ENCODE measurements around the gene ELANE. TPM values are rescaled to one million over a fixed set of nuclear protein-coding genes. Genes with fewer than 3 reads are reported as not detected.
A peak's percentile ranks its signal among the peaks of the same experiment; 100 is the strongest.

The ELANE gene
- total and polyA plus RNA-seq, 2 experiments from 2014 or later = 0.81 to 0.83 TPM

DNA sequence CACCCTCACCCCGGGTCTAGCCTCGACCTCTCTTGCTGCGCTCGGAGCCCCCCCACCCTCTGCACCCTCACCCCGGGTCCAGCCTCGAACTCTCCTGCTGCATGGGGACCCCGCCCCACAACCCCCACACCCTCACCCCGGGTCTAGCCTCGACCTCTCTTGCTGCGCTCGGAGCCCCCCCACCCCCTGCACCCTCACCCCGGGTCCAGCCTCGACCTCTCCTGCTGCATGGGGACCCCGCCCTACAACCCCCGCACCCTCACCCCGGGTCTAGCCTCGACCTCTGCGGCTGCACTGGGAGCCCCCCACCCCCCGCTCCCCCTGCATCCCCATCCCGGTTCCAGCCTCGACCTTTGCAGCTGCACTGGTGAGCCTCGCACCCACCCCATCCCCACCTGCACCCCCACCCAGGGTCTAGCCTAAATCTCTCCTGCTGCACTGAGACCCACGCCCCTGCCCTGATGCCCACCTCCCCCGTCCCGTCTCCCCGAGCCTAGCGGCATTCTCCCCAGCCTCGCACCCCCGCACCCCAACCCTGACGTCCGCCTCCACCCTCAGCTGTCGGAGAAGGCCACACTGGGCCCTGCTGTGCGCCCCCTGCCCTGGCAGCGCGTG lies 9.1 kb downstream of the ELANE start:
- Histone ChIP-seq H2AFZ (no peak overlapping the region), H3K4me3 (no peak overlapping the region), H3K9me3 (ENCODE audit: low read depth) (no peaks in the 10 kb centered on the region), H3K79me2 (no peaks in the 10 kb centered on the region), H3K9me2 (replicated peaks; ENCODE audit: insufficient read depth) (no peaks in the 10 kb centered on the region), H3K27ac (no peak overlapping the region), H3K27me3 (no peaks in the 10 kb centered on the region), H3K4me1 (ENCODE audit: insufficient read depth) (peaks cover 5% of the 10 kb centered on the region), H4K20me1 (ENCODE audit: insufficient read depth, poor library complexity, severe bottlenecking) (no peaks in the 10 kb centered on the region), H3K4me2 (peak overlapping the region; percentile 84), H3K36me3 (replicated peaks; ENCODE audit: insufficient read depth, low read depth) (no peaks in the 10 kb centered on the region)
- no peak for DNase-seq (ENCODE audit: low spot score)
- 47% methylated on average over 4 of the region's 35 CpGs for WGBS (ENCODE audit: low lambda C conversion rate, missing lambda C conversion rate)
- TF ChIP-seq EZH2 (IDR thresholded peaks at IDR 0.05; ENCODE audit: borderline replicate concordance) (no peak), CTCF (IDR thresholded peaks at IDR 0.05; ENCODE audit: poor library complexity) (no peak), EZH2phosphoT487 (IDR thresholded peaks at IDR 0.05; ENCODE audit: low read depth, severe bottlenecking, unreplicated experiment) (no peak)

DNA sequence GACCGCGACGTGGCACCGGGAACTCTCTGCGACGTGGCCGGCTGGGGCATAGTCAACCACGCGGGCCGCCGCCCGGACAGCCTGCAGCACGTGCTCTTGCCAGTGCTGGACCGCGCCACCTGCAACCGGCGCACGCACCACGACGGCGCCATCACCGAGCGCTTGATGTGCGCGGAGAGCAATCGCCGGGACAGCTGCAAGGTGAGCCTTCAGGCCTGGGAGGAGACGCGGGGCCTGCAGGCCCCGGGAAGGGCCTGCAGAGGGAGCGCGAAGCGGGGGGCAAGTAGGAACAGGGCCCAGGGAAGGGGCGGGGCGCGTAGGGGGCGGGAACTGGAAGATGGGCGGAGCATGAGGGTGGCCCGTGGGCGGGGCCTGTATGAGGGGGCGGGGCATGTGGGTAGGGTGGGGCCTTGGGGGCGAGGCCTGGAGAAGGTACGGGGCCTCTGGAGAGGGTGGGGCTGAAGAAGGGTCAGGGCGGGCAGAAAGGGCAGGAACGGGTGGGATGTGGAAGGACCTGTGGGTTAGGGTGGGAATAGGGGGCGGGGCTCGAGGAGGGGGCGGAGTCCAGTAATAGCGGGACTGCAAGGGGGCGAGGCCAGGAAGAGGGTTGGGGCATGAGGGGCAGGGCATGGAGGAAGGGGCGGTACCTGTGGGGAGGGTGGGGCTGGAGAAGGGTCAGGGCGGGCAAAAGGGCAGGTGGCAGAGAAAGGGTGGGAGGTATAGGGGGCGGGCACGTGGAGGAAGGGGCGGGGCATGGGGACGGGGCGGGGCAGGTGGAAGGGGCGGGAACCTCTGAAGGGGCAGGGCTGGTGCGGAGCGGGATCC lies 9.9 kb downstream of the ELANE start:
- Histone ChIP-seq H3K4me1 (ENCODE audit: insufficient read depth) (peaks cover 5% of the 10 kb centered on the region), H3K9me3 (ENCODE audit: low read depth) (no peaks in the 10 kb centered on the region), H3K79me2 (no peaks in the 10 kb centered on the region), H3K4me3 (no peak overlapping the region), H3K4me2 (peak overlapping the region; percentile 46), H4K20me1 (ENCODE audit: insufficient read depth, poor library complexity, severe bottlenecking) (no peaks in the 10 kb centered on the region), H3K9me2 (replicated peaks; ENCODE audit: insufficient read depth) (no peaks in the 10 kb centered on the region), H3K36me3 (replicated peaks; ENCODE audit: insufficient read depth, low read depth) (no peaks in the 10 kb centered on the region), H3K27ac (no peak overlapping the region), H3K27me3 (no peaks in the 10 kb centered on the region), H2AFZ (no peak overlapping the region)
- peak; percentile 57 for DNase-seq (ENCODE audit: low spot score)
- TF ChIP-seq EZH2 (IDR thresholded peaks at IDR 0.05; ENCODE audit: borderline replicate concordance) (no peak), EZH2phosphoT487 (IDR thresholded peaks at IDR 0.05; ENCODE audit: low read depth, severe bottlenecking, unreplicated experiment) (no peak), CTCF (IDR thresholded peaks at IDR 0.05; ENCODE audit: poor library complexity) (no peak)
- 13% methylated on average over 29 of the region's 60 CpGs for WGBS (ENCODE audit: low lambda C conversion rate, missing lambda C conversion rate)

DNA sequence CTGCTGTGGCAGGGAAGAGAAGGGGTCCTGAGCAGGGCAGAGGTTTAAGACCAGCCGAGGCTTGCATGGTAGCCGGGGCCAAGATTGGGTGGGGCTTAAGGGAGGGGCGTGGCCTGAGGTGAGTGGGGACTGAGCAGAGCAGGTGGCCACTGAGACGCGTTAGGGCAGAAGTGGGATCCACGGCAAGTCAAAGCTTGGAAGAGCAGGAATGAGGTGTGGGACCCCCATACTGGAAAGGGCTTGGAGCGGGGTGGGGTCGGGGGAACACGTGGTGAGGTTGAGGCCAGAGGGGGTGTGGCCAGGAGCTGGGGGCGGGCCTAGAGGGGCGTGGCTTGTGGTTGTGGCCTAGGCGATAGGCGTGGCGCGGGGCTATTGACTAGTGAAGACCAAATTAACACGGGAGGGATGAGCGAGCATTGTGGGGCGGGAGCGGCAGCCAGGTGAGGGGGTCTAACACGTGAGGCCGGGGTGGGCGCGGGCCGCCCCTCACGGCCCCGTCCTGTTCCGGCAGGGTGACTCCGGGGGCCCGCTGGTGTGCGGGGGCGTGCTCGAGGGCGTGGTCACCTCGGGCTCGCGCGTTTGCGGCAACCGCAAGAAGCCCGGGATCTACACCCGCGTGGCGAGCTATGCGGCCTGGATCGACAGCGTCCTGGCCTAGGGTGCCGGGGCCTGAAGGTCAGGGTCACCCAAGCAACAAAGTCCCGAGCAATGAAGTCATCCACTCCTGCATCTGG lies 10.6 kb downstream of the ELANE start:
- Histone ChIP-seq H4K20me1 (ENCODE audit: insufficient read depth, poor library complexity, severe bottlenecking) (no peaks in the 10 kb centered on the region), H3K4me2 (no peak overlapping the region)

More for the DNA sequence above, 10.6 kb downstream of the ELANE start:
- Histone ChIP-seq H3K27ac (no peak overlapping the region), H3K4me3 (no peak overlapping the region), H2AFZ (no peak overlapping the region), H3K27me3 (no peaks in the 10 kb centered on the region), H3K9me3 (ENCODE audit: low read depth) (no peaks in the 10 kb centered on the region), H3K4me1 (ENCODE audit: insufficient read depth) (peaks cover 5% of the 10 kb centered on the region), H3K9me2 (replicated peaks; ENCODE audit: insufficient read depth) (no peaks in the 10 kb centered on the region), H3K36me3 (replicated peaks; ENCODE audit: insufficient read depth, low read depth) (no peaks in the 10 kb centered on the region), H3K79me2 (no peaks in the 10 kb centered on the region)
- TF ChIP-seq CTCF (IDR thresholded peaks at IDR 0.05; ENCODE audit: poor library complexity) (no peak), EZH2 (IDR thresholded peaks at IDR 0.05; ENCODE audit: borderline replicate concordance) (no peak), EZH2phosphoT487 (IDR thresholded peaks at IDR 0.05; ENCODE audit: low read depth, severe bottlenecking, unreplicated experiment) (no peak)
- 37% methylated on average over 14 of the region's 48 CpGs for WGBS (ENCODE audit: low lambda C conversion rate, missing lambda C conversion rate)
- DNase-seq (ENCODE audit: low spot score) = peak; percentile 65

All from hepatocyte (in vitro differentiated cells).